ENCODE results near the gene NUCKS1.

GRCh38 chr1:205754857-205755256 lies 4.9 kb upstream of the NUCKS1 start:
- TF ChIP-seq, protein P1, sequence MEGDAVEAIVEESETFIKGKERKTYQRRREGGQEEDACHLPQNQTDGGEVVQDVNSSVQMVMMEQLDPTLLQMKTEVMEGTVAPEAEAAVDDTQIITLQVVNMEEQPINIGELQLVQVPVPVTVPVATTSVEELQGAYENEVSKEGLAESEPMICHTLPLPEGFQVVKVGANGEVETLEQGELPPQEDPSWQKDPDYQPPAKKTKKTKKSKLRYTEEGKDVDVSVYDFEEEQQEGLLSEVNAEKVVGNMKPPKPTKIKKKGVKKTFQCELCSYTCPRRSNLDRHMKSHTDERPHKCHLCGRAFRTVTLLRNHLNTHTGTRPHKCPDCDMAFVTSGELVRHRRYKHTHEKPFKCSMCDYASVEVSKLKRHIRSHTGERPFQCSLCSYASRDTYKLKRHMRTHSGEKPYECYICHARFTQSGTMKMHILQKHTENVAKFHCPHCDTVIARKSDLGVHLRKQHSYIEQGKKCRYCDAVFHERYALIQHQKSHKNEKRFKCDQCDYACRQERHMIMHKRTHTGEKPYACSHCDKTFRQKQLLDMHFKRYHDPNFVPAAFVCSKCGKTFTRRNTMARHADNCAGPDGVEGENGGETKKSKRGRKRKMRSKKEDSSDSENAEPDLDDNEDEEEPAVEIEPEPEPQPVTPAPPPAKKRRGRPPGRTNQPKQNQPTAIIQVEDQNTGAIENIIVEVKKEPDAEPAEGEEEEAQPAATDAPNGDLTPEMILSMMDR (IDR thresholded peaks at IDR 0.05; ENCODE audit: low read depth, low read length) = no peak
- TF ChIP-seq POLR2A (IDR thresholded peaks at IDR 0.05; ENCODE audit: extremely low read depth, insufficient read length) (no peak), MYC (IDR thresholded peaks at IDR 0.05; ENCODE audit: low read depth, low read length) (no peak)

Measured in NB4 (cell line).